Endothelial cell of umbilical vein (primary cell): ENCODE data around the gene HSPD1. TPM values are rescaled to one million over a fixed set of nuclear protein-coding genes. Genes with fewer than 3 reads are reported as not detected.

Experiments used
- BruUV-seq: library from RNA; stranded (reverse); fragments of 400-500 nt; replicated peaks from 2 replicates; lab custom pipeline; 2021; lab: Mats Ljungman, UMichigan
- CTCF ChIA-PET: fragments of 300-600, 350-600 bp; sonication (Branson Sonifier 250); formaldehyde crosslinking; loops from one replicate; lab custom pipeline; 2021; ENCODE audit warnings: antibody characterized with exemption, inconsistent platforms; lab: Charles Lee
- POLR2A ChIA-PET: fragments of 300-600, 350-600 bp; sonication (Branson Sonifier 250); formaldehyde crosslinking; loops from one replicate; lab custom pipeline; 2021; ENCODE audit warnings: antibody characterized with exemption, inconsistent platforms; lab: Charles Lee
- DNase-seq: peaks from one replicate; pipeline ENCODE4 v3.0.0-alpha.2; 2011; ENCODE audit warnings: low read depth, low spot score
- FAIRE-seq: peaks from 2 replicates; lab custom pipeline; 2011; peaks lifted over from hg19 to GRCh38; lab: Jason Lieb, UNC
- H2AFZ ChIP-seq: 2 replicates; pipeline ENCODE4 v1.6.0; 2012; ENCODE audit warnings: low read depth, low read length, control low read depth, inconsistent platforms
- H3K27ac ChIP-seq: 2 replicates; pipeline ENCODE4 v1.5.1; 2011; ENCODE audit warnings: low read depth, mild to moderate bottlenecking, control low read depth, low read length, moderate library complexity; ENCODE audit not compliant: insufficient read depth
- H3K27me3 ChIP-seq, 2 experiments: 2 replicates each; pipeline versions ENCODE4 v1.6.0 to v1.6.1; 2011; ENCODE audit warnings: low read length in 2 of 2, mixed read lengths in 1 of 2; ENCODE audit not compliant: control insufficient read depth in 2 of 2, insufficient read depth in 2 of 2
- H3K36me3 ChIP-seq, 2 experiments: 2 replicates in 1 of 2; 3 replicates in 1 of 2; pipeline ENCODE4 v1.5.1; 2011; ENCODE audit warnings: low read length in 2 of 2, mild to moderate bottlenecking in 1 of 2, moderate library complexity in 1 of 2; ENCODE audit not compliant: control insufficient read depth in 2 of 2, insufficient read depth in 2 of 2; ENCODE audit errors: extremely low read depth in 1 of 2
- H3K4me1 ChIP-seq: 3 replicates; pipeline ENCODE4 v1.5.1; 2011; ENCODE audit warnings: mild to moderate bottlenecking, low read length; ENCODE audit not compliant: control insufficient read depth, insufficient read depth; ENCODE audit errors: extremely low read depth
- H3K4me2 ChIP-seq: 2 replicates; pipeline ENCODE4 v1.6.1; 2011; ENCODE audit warnings: low read length, control low read depth, mixed read lengths; ENCODE audit not compliant: insufficient read depth
- H3K4me3 ChIP-seq, 3 experiments: fragments of 200-600 bp in 1 of 3; sonication (generic), shearing (Covaris generic) in 1 of 3; replicated peaks in 1 of 3; 2 replicates each; pipeline ENCODE4 v1.5.1; 2011 to 2016; ENCODE audit warnings: control low read depth in 3 of 3, low read length in 3 of 3, mild to moderate bottlenecking in 2 of 3, inconsistent platforms in 1 of 3, low read depth in 1 of 3, moderate library complexity in 1 of 3; ENCODE audit not compliant: insufficient read depth in 1 of 3
- H3K79me2 ChIP-seq: 2 replicates; pipeline ENCODE4 v1.6.0; 2012; ENCODE audit warnings: low read length, inconsistent platforms; ENCODE audit not compliant: control insufficient read depth, insufficient read depth
- H3K9ac ChIP-seq: replicated peaks from 2 replicates; pipeline ENCODE3; 2011; ENCODE audit warnings: low read length, control low read depth; ENCODE audit not compliant: insufficient read depth; ENCODE audit errors: extremely low read depth
- H3K9me1 ChIP-seq: replicated peaks from 3 replicates; pipeline ENCODE4 v1.6.0; 2011; ENCODE audit warnings: mild to moderate bottlenecking, low read length; ENCODE audit not compliant: control insufficient read depth, insufficient read depth; ENCODE audit errors: extremely low read depth
- H3K9me3 ChIP-seq: replicated peaks from 2 replicates; pipeline ENCODE4 v1.5.1; 2012; ENCODE audit warnings: low read length, inconsistent platforms; ENCODE audit not compliant: control insufficient read depth, insufficient read depth
- H4K20me1 ChIP-seq: replicated peaks from 2 replicates; pipeline ENCODE3; 2011; ENCODE audit warnings: mild to moderate bottlenecking, low read length; ENCODE audit not compliant: control insufficient read depth, insufficient read depth; ENCODE audit errors: extremely low read depth
- CTCF ChIP-seq, 2 donors: IDR thresholded peaks; 1 replicate in 1 of 2; 2 replicates in 1 of 2; pipeline ENCODE4 v1.5.1; 2011; ENCODE audit warnings: low read length in 2 of 2, mild to moderate bottlenecking in 2 of 2, moderate library complexity in 2 of 2, control low read depth in 1 of 2, inconsistent platforms in 1 of 2, low read depth in 1 of 2; ENCODE audit not compliant: insufficient read depth in 1 of 2; ENCODE audit errors: extremely low read depth in 1 of 2
- EZH2 ChIP-seq: IDR thresholded peaks from 2 replicates; pipeline ENCODE4 v1.6.1; 2012; ENCODE audit warnings: borderline replicate concordance, low read depth, mild to moderate bottlenecking, moderate library complexity, low read length, inconsistent platforms; ENCODE audit not compliant: severe bottlenecking
- FOS ChIP-seq: IDR thresholded peaks from 2 replicates; pipeline ENCODE4 v1.6.1; 2011; ENCODE audit warnings: mild to moderate bottlenecking, low read length, moderate library complexity, borderline replicate concordance; ENCODE audit not compliant: insufficient read depth
- GATA2 ChIP-seq: IDR thresholded peaks from 2 replicates; pipeline ENCODE4 v1.7.0; 2011; ENCODE audit warnings: low read depth, mild to moderate bottlenecking, moderate library complexity, mixed read lengths, low read length; ENCODE audit not compliant: insufficient read length, insufficient read depth
- JUN ChIP-seq: IDR thresholded peaks from 2 replicates; pipeline ENCODE4 v1.6.1; 2011; ENCODE audit warnings: borderline replicate concordance, low read depth; ENCODE audit not compliant: insufficient read length, insufficient read depth
- MYC ChIP-seq: IDR thresholded peaks from one replicate; pipeline ENCODE4 v1.6.1; 2011; ENCODE audit warnings: mild to moderate bottlenecking, low read depth, low read length
- POLR2A ChIP-seq: IDR thresholded peaks from 2 replicates; pipeline ENCODE4 v1.6.1; 2012; ENCODE audit warnings: low read depth, mild to moderate bottlenecking, control low read depth, low read length
- POLR2AphosphoS5 ChIP-seq: IDR thresholded peaks from 2 replicates; pipeline ENCODE4 v1.6.1; 2012; ENCODE audit warnings: low read depth, mild to moderate bottlenecking, control low read depth, low read length, moderate library complexity; ENCODE audit not compliant: insufficient read depth
- dilution Hi-C: fragments of 300-500 bp; cut with MboI; formaldehyde crosslinking; loops from one replicate; pipeline ENCODE4 v1.15.0; 2019; ENCODE audit warnings: low sequenced_read_pairs; ENCODE audit not compliant: extremely low pct_ligation_motif_present
- intact Hi-C: fragments of 100-400 bp; cut with micrococcal nuclease; formaldehyde crosslinking; loops from one replicate; pipeline ENCODE4 v1.10.0; 2022
- polyA plus RNA-seq, 4 experiments: library from polyadenylated mRNA; depleted of rRNA in 3 of 4; stranded (reverse) in 3 of 4; unstranded in 1 of 4; fragments of >200 nt; gene quantifications; 2 replicates each; pipeline versions ENCODE4 v1.2.1 to v1.2.3, GENCODE V29; 2011 to 2012; ENCODE audit warnings: missing spikeins in 1 of 4
- total RNA-seq: library from RNA; stranded (reverse); gene quantifications from 2 replicates; pipeline ENCODE4 v1.2.3, GENCODE V29; 2021
- TF ChIP-seq, protein P1 (sequence below): IDR thresholded peaks from 2 replicates; pipeline ENCODE4 v1.6.1; 2011; ENCODE audit not compliant: insufficient read depth, insufficient read length

The HSPD1 gene
- total and polyA plus RNA-seq, 2 donors (not counting 3 experiments of a cell fraction or from before 2014, with no cell fraction given), result 73.2 to 337 TPM

DNA sequence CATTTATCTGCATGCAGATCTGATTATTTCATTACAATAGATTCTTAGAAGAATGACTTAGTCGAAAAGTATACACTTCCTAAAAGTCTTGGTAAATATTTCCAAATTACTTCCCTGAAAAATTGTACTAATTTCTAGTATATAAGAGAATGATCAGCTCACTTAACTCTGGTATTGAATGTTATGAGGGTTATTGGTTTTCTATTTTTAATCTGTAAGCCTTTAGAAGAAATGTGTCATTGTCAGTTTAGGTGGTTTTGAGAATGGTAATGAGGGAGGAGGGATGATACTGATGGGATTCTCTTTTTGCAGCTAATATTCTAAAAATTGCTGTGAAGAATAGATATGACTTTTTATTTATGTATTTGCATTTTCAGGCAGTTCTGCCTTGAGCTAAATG lies 40.1 kb upstream of the HSPD1 start:
- H3K4me3 ChIP-seq, result no peak overlapping the region
- TF ChIP-seq CTCF (IDR thresholded peaks at IDR 0.05; ENCODE audit: extremely low read depth in 1 of 2, insufficient read depth in 1 of 2, low read depth in 1 of 2, low read length in 2 of 2), result no peak
- no peak for TF ChIP-seq POLR2A
- no peak for TF ChIP-seq FOS
- TF ChIP-seq POLR2AphosphoS5, result no peak
- peaks cover 3 to 13% of the 10 kb centered on the region in 2 experiments for H3K36me3 ChIP-seq
- dilution Hi-C loops (no loop called here), intact Hi-C loops (no loop called here)
- H3K27ac ChIP-seq, result no peak overlapping the region
- BruUV-seq, result no TSS peak
- H4K20me1 ChIP-seq, result peaks cover 3% of the 10 kb centered on the region
- no peak overlapping the region for H3K4me2 ChIP-seq
- H3K9me1 ChIP-seq, result no peaks in the 10 kb centered on the region
- POLR2A ChIA-PET, result no interaction called here
- CTCF ChIA-PET, result interaction anchor here (1.1 to 1.3 kb wide), 4 partner anchors 9 to 60 kb away, joined by 3 read pairs; partner anchors contain the start of gene HSPD1
- FAIRE-seq (no peak), DNase-seq (no peak)
- no peak overlapping the region for H3K9ac ChIP-seq
- H3K27me3 ChIP-seq, result no peaks in the 10 kb centered on the region
- no peak overlapping the region for H2AFZ ChIP-seq
- no peaks in the 10 kb centered on the region for H3K4me1 ChIP-seq
- no peaks in the 10 kb centered on the region for H3K9me3 ChIP-seq
- H3K79me2 ChIP-seq, result peaks cover 23% of the 10 kb centered on the region

DNA sequence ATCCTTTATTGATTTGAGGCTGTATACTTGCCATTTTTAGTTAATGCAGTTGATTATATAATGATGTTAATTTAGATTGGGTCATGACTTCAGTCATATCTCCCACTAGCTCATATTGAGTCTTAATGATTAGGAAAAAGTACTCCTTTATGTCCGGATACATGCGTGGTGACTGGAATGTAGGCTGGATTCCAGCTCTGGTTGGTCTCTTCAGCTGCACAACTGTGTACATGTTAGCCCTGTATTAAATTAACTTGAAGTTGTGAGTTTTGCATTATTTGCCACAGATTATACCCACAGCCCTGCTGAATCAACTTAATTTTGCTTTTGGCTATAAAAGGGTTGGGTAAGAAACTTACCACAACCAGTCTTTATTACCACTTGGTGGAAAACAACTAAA lies 38.8 kb upstream of the HSPD1 start:
- Histone ChIP-seq H3K27me3 (no peaks in the 10 kb centered on the region), H2AFZ (no peak overlapping the region), H3K27ac (no peak overlapping the region), H3K4me2 (no peak overlapping the region), H3K9me3 (no peaks in the 10 kb centered on the region), H3K4me1 (no peaks in the 10 kb centered on the region), H3K36me3 (peaks cover 3 to 11% of the 10 kb centered on the region in 2 experiments), H3K9me1 (no peaks in the 10 kb centered on the region), H3K9ac (no peak overlapping the region), H3K4me3 (no peak overlapping the region), H3K79me2 (peaks cover 28% of the 10 kb centered on the region), H4K20me1 (peaks cover 3% of the 10 kb centered on the region)
- ChIA-PET POLR2A (no interaction called here), CTCF (no interaction called here)
- dilution Hi-C loops (no loop called here), intact Hi-C loops (no loop called here)
- BruUV-seq, result no TSS peak
- DNase-seq (peak; percentile 41), FAIRE-seq (peak; percentile 52)
- TF ChIP-seq, protein P1, sequence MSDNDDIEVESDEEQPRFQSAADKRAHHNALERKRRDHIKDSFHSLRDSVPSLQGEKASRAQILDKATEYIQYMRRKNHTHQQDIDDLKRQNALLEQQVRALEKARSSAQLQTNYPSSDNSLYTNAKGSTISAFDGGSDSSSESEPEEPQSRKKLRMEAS, result no peak
- no peak for TF ChIP-seq POLR2A
- TF ChIP-seq FOS, result no peak
- no peak for TF ChIP-seq POLR2AphosphoS5
- TF ChIP-seq GATA2, result no peak
- no peak for TF ChIP-seq JUN
- TF ChIP-seq CTCF (IDR thresholded peaks at IDR 0.05; ENCODE audit: extremely low read depth in 1 of 2, insufficient read depth in 1 of 2, low read depth in 1 of 2, low read length in 2 of 2), result no peak
- no peak for TF ChIP-seq EZH2
- TF ChIP-seq MYC, result no peak
